Measurements from ENCODE around the gene RAB9A. TPM values are rescaled to one million over a fixed set of nuclear protein-coding genes. Genes with fewer than 3 reads are reported as not detected.
A peak's percentile ranks its signal among the peaks of the same experiment; 100 is the strongest.
"Not testable (repeated sequence)": the region's sequence is repeated elsewhere in the genome, so short reads cannot be mapped to it uniquely, and the experiment has no call there.

Gene RAB9A
- total RNA-seq, 1 donor from 2014 or later: 50.4 TPM

DNA sequence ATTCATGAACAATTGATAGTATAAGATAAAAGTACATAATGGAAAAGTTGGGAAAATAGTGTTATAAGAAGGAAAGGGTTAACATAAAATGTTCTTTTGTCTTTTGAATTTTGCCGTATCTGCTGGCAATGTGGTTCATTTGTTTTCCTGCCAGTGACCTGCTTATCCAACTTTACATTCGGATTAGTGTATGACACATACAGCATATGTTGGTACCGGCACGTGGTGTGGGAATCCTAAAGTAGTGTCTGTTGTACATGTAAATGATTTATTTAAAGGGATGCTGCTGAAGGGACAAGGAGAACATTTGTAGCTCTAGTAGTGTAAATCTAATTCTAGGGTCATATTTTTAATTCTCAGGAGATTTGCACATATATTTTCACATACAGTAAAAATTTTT lies 11.5 kb downstream of the RAB9A start:
- DNase-seq (ENCODE audit: low read depth): no peak

DNA sequence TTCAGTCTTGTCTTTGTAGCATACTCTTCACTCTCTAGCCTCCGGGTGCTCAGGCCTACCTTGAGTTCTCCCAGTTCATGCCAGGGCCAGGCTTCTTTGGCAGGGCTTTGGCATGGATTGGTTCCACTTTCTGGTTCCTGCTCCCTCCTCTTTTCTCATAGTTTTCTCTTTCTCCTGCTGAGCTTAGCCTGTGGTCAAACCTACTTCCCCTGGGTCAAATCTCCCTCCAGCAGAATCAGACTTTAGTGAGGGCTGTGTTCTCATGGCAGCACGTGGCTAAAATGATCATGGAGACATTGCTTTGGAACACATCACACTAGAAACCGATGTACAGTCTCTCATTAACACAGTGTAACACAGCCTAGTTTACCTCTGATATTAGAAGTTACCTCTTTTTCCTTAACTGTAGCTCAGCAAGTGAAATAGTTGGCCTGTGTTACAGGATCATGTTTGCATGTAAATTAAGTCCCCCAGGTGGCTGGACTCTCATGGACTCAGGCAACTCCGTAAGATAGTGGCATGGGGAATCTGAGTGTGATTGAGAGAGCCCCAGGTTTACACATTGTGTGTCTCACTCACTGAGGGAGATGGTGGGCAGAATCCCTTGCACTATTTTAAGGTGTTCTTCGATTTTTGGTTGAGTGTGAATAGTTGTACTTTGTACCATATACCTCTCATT lies 13.3 kb downstream of the RAB9A start:
- no peak for DNase-seq (ENCODE audit: low read depth)

DNA sequence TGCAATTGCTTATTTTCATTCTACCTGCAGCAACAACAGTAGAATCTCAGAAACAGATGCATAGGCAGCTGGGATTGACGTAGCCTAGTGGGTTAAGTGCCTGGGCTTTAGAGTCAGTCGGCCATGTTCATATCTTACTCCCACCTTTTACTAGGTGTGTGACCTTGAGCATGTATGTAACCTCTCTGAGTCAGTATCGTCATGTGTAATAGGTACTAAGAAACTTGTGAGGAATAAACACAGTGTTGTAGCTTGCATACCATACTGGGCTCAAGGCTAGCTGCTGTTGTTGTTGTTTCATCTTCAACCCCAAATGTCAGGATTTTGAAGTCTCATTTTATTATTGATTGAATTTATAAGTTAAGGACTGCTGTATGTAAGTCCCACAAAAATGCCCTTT lies 14.2 kb downstream of the RAB9A start:
- no peak for DNase-seq (ENCODE audit: low read depth)

DNA sequence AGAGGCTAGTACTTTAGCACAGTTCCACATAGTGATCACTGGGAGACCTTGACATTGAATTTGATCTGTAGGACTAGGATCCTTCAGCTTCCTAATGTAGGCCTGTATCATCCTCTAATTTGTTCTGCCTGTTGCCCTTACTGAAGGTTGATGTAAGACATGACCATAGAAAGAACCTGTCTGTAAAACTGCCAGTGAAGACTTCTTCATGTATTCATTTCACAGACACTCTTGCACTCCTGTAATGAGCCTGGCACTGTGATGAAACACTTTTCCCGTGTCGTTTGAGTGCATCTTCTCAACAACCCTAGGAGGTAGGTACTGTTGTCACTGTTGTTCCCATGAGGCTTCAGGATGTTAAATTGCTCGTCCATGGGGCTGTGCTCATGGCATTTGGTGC lies 14.7 kb downstream of the RAB9A start:
- no peak for DNase-seq (ENCODE audit: low read depth)

DNA sequence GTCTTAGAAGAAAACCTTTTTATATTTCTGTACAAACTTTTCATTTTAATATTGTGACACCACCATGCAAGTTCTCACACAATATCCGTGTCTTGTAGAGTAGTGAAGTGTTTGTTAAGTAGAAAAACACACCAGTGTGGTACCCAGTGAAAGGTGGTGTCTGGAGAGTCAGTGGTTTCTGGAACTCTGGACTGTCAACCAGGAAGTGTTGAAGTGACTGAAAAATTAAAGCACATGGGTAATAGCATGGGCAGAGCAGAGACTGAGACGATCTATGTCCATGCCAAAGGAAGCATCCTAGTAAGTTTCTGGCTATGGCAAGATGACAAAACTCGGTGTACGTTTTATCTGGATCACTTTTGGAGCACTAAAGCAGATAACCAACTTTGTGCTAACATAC lies 22.2 kb downstream of the RAB9A start:
- DNase-seq (ENCODE audit: low read depth): no peak

DNA sequence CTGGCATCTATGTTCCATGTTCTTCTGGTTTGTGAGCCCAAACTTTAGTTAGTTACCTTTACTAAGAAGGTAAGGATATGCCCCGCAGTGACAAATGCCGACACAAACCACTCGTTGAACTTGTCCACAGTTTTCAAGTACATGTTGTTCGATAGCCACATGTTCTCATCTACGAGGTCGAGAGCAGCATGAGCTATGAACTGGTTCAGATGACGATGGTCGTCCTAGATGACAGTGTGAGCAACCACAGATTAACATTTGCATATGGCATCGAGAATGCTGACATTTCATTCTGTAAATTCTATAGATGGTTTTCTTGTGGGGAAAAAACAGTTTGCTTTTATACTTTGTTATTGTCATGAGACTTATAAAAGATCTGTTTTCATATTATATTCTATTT lies 27.5 kb downstream of the RAB9A start:
- DNase-seq (ENCODE audit: low read depth): no peak

DNA sequence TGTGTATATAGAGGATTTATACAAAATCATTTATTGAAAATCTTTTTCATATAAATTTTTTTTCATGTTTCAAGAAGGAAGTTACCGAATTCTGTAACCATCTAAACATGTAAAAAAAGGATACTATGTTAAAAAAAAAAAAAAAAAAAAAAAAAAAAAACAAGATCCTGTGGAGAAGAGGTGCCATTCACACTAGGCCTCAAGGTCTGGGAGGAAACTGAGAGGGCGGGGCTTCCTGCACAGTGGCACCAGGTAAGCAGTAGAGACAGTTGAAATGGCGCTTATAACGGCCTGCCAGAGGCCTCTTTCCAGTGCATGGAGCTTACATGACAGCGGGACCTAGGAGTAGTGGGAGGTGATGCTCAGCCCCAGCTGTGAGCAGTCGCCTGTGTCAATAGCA lies 28.0 kb downstream of the RAB9A start:
- DNase-seq (ENCODE audit: low read depth): no peak

DNA sequence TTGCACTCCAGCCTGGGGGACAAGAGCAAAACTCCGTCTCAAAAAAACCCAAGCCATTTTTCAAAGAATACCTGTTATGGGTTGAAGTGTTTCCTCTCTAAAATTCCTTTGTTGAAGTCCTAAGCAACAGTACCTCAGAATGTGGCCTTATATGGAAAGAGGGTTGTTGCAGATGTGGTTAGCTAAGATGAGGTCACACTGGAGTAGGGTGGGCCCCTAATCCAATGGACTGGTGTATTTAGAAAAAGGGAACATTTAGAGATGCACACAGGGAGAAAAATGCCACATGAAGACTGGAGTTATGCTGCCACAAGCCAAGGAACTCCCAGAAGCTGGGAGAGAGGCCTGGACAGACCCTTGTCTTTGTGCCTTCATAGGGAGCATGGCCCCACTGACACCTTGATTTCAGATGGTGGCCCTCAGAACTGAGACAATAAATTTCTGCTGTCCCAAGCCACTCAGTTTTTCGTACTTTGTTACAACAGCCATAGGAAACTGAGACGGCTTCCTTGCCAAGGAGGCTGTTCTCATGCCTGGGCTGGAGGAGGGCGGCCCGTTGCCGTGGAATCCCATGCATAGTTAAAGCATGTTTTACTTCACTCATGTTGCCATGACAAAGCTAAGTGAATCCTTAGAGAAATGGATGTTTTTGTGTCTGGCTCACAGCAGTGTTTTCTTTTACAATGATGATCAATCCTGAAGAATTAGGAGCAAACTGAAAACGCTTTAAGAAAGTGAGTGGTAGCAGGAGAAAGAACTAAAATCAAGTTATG lies 29.0 kb downstream of the RAB9A start:
- DNase-seq (ENCODE audit: low read depth): no peak

DNA sequence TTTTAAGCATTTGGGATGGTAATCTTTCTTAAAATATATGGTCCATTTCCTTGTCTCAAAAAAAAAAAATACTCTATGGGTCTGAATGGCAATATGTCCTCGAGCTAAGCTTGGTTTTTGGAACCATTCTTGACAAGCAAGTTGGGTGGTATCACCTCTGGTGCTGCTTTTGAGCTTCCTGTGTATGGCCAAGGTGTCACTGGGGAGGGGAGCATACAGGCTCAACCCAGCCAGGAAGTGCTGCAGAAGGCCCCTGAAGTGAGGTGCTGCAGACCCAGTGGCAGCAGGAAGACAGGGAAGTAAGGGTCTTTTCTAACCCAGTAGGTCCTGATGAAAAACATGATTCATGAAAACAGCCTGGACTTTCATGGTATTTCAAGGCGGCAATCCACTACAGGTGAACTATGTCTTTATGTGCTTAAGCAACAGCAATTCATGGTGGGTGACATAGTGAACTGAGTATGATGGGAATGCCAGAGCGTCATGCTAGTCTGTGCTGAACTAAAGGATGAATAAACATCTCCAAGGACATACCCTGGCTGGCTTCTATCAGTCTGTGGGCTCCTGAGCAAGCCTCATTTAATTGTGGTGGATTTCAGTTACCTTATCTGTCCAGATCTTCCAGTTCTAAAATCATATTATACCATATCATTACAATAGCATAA lies 30.4 kb downstream of the RAB9A start:
- DNase-seq (ENCODE audit: low read depth): no peak

DNA sequence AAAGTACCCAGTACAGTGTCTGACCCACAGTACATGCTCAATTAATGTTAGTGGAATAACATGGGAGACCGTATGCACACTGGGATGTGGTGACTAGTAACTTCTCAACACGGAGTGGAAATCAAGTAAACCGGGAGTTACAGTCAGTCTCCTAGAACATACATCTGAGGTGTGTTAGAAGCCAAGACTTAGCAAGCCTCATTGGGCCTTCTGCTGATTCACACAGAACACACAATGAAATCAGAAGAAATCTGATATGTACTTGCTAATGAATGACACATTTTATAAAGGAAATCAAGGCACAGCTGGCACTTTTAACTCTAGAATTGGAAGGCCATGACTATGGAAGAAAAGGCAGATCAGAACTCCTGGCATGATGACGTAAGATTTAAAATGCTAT lies 32.4 kb downstream of the RAB9A start:
- DNase-seq (ENCODE audit: low read depth): no peak

DNA sequence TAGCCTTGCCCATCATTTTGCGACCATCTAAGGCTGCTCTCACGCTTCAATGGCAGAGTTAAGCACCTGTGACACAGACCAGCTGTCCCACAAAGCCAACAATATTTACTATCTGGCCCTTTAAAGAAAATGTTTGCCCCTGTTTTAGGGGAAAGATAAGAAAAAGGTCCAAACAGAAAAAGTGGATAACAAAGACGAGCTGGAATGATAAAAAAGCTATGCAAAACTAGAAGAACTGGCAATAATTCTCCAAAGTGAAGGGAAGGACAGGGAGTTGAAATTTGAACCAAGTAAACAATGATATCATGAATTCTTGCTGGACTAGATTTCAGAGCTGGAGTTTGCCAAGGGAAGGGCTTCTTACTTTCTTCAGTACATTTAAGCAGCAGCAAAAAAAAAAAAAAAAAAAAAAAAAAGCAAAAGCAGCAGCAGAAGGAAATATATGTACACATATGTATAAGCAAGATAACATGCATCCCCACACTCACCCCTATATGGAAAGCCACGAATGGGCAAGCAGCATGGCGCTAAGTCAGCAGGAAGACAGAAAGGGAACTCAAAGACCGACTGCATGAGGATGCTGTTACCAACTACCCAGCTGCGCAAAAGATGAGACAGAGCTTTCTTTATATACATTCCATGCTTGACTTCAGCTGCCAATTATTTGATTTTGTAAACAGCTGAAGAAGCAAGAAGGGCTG lies 33.0 kb downstream of the RAB9A start:
- DNase-seq (ENCODE audit: low read depth): no peak

DNA sequence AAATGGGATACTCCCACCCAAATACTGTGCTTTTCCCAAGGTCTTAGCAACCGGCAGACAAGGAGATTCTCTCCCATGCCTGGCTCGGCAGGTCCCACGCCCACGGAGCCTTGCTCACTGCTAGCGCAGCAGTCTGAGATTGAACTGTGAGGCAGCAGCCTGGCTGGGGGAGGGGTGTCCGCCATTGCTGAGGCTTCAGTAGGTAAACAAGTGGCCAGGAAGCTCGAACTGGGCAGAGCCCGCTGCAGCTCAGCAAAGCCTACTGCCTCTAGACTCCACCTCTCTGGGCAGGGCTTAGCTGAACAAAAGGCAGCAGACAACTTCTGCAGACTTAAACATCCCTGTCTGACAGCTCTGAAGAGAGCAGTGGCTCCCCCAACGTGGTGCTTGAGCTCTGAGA lies 36.0 kb downstream of the RAB9A start:
- DNase-seq (ENCODE audit: low read depth): not testable (repeated sequence)

DNA sequence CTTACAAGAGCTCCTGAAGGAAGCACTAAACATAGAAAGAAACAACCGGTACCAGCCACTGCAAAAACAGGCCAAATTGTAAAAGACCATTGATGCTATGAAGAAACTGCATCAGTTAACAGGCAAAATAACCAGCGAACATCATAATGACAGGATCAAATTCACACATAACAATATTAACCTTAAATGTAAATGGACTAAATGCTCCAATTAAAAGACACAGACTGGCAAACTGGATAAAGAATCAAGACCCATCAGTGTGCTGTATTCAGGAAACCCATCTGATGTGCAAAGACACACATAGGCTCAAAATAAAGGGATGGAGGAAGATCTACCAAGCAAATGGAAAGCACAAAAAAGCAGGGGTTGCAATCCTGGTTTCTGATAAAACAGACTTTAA lies 37.7 kb downstream of the RAB9A start:
- DNase-seq (ENCODE audit: low read depth): not testable (repeated sequence)

DNA sequence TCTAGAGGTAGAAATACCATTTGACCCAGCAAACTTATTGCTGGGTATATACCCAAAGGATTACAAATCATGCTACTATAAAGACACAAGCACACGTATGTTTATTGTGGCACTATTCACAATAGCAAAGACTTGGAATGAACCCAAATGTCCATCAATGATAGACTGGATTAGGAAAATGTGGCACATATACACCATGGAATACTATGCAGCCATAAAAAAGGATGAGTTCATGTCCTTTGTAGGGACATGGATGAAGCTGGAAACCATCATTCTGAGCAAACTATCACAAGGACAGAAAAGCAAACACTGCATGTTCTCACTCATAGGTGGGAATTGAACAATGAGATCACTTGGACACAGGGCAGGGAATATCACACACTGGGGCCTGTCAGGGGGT lies 41.6 kb downstream of the RAB9A start:
- not testable (repeated sequence) for DNase-seq (ENCODE audit: low read depth)

DNA sequence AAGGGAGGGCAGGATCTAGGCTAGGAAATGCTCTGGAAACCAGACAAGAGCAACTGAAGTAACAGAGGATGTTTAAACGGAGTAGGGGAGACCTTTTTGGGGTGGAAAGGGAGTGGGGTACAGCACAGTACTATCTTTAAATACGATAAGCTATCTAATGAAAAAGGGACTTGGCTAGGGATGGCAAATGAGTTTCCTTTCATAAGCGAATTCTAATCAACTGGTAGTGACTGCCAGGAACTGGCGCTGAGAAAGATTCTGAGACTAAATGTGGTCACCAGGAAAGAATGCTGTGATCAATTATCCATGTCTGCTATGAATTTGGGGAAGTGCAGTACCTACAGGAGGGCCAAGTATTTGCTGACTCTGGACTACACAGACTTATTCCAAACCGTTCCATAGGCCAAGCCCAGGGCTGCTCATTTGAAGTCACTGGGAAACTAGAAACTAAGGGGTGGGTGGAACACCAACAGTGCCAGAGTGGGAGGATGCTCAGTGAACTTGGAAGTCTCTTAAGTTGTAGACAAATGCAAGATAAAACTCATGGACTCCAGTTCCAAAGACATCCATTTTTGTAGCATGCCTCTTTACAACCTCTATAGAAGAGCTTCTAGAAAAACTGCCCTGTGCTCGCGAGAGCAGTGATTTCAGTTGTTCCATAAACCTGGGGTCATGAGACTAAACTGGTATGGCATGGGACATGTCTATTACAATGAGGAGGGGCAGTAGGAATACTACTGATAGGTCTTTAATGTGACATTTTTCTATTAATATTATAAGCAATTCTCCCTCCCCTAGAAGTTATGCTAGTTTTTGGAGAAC lies 43.5 kb downstream of the RAB9A start:
- peak; percentile 28 for DNase-seq (ENCODE audit: low read depth)

DNA sequence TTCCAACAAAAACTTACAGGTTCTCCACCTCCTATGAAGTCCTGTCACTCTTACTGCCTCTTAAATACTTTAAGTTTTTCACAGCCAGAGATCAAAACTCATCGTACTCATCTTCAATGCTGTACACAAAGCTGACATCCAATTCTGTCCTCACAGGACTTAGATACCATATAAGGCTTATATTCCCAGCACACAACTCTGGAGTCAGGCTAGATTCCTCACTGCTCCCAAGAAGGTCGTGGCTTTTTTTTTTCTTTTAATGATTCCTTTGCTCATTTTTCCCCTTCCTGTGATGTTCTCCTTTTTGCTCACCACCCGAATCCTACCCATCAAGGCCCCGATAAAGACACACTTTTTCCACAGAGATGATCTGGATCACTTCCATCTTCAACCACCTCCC lies 44.6 kb downstream of the RAB9A start:
- no peak for DNase-seq (ENCODE audit: low read depth)

DNA sequence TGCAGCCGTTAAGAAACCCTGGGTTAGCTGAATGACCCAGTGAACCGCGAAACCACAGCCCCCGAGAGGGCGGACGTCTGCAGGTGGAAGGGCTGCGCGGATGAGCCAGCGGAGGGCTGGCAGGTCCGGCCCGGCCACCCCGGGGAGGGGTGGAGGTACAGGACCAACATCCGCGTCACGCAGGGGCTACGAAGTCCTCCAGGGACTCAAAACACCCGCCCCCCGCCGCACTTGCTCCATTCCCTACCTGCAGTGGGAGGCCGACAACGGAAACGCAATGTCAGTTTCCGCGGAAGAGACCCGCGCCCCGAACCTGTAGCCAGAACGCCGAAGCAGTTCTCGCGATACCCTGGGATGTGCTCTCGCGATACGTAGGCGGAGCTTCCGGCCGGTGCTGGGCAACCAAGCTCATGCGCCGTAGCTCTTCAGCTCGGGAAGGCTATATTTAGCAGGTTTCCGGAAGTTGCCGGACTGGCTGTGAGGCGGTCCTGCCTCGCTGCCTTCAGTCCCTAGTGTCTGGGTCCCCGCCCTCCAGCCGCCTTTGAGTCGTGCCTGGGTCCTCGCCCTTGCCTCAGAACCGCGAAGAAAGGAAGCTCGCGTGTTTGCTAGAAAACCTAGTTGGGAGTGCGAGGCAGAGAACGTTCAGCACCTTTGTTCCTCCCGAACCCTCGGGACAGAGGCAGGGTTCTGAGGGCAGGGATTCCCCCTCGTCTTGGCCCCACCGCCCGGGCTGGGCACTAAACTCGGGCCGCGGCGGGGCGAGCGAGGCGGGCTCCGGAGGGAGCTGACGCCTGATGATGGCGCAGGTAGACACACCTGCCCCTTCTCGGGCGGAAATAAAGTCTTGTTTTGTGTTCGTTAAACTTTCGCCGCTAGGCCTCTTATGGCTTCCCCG lies 45.6 kb downstream of the RAB9A start, which contains the start of the genes OFD1 and TRAPPC2:
TSS of gene OFD1 (plus strand) at position 471 of the 895 bp plus-strand sequence. CDS start at position 795, 324 bp downstream.
TSS of gene TRAPPC2 (minus strand) at position 343 of the 895 bp plus-strand sequence. CDS start 14,657 bp downstream, outside the sequence.
- DNase-seq (ENCODE audit: low read depth): peak; percentile 91

DNA sequence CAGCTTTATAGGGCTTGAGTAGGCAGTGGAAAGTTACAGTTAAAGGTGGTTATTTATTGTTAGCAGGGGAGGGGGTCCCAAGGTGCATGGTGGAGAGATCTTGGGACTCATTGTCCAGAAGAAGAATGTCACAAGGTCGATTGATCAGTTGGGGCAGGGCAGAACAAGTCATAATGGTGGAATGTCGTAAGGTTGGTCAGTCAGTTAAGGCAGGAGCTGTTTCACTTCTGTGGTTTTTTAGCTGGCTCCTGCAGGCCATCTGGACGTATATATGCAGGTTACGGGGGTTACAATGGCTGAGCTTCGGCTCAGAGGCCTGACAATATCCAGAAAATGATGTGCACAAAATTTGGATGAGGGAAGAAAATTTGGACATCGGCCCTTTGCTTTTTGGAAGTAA lies 52.8 kb downstream of the RAB9A start:
- DNase-seq (ENCODE audit: low read depth): no peak

DNA sequence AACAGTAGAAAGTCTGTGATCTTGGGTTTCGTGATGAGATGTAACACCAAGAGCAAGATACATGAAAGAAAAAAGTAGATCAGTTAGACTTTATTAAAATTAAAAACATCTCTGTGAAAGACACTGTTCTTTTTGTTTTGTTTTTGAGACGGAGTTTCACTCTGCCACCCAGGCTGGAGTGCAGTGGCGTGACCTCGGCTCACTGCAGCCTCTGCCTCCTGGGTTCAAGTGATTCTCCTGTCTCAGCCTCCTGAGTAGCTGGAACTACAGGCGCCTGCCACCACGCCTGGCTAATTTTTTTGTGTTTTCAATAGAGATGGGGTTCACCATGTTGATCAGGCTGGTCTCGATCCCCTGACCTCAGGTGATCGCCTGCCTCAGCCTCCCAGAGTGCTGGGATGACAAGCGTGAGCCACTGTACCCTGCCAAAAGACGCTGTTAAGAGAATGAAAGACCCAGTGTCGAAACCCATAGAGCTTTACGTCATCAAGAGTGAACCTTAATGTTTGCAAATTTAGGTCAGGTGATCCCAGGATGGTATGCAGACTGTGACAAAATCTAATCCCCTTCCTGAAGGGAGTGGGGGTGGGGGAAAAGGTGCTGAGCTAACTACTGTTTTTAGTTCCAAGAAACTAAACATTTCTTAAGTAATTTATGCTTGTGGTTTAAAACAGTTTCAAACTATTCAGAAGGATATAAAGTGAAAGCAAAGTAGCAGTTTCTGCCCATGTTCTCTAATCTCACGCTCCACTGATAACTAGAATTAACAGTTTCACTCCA lies 53.7 kb downstream of the RAB9A start:
- peak; percentile 75 for DNase-seq (ENCODE audit: low read depth)

Measured in renal cortical epithelial cell (primary cell).